ENCODE measurements around the gene PTH2.
"Not testable (repeated sequence)": the region's sequence is repeated elsewhere in the genome, so short reads cannot be mapped to it uniquely, and the experiment has no call there.

The PTH2 gene

DNA sequence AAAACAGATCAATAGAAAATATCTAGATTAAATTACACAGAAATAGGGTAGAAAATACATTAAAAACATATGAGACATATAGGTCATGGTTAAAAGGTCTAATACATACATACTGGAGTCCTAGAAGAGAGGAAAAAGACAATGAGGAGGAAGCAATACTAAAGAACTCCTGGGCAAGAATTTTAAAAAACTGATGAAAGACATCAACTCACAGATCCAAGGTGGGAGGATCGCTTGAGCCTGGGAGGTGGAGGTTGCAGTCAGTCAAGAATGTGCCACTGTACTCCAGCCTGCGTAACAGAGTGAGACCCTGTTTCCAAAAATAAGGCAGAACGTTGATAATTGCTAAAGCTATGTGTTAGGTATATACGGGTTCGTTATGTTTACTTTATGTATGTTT lies 40.6 kb downstream of the PTH2 start:
- DNase-seq (ENCODE audit: low read depth, low spot score), result no peak

- no peak for DNase-seq (ENCODE audit: low read depth, low spot score)
These were observed 42.9 kb downstream of the PTH2 start for GRCh38 chr19:49380391-49380790.

DNA sequence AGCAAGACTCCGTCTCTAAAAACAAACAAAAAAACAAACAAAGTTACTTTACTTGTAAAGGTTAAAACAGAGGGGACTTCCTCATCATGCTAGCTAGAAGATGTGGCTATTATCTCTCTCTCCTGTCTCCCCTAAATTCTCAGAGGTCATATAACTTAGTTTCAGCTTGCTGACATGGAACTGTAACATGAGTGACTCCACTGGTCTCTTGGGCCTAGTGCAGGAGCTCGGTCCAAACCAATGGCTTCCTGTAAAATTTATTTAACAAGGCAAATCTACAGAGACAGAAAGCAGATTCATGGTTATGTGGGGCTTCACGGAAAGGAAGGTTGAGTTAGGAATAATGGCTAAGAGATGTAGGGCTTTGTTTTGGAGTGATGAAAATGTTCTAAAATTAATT lies 44.7 kb downstream of the PTH2 start:
- DNase-seq (ENCODE audit: low read depth, low spot score), result no peak

- DNase-seq (ENCODE audit: low read depth, low spot score), result no peak
These were observed 48.4 kb downstream of the PTH2 start for GRCh38 chr19:49374665-49375434.

DNA sequence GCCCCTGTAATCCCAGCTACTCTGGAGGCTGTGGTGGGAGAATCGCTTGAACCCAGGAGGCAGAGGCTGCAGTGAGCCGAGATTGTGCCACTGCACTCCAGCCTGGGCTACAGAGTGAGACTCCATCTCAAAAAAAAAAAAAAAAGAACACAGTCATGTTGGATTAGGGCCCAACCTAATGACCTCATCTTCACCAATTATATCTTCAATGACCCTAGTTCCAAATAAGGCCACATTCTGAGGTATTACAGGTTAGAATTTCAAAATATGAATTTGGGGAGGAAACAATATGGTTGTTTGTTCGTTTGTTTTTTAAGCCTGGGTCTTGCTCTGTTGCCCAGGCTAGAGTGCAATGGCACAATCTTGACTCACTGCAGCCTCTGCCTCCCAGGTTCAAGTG lies 50.1 kb downstream of the PTH2 start:
- DNase-seq (ENCODE audit: low read depth, low spot score), result not testable (repeated sequence)

Measured in iPS DF 19.7 (cell line).